H9 (cell line): ENCODE results near the gene CDH5. TPM values are rescaled to one million over a fixed set of nuclear protein-coding genes. Genes with fewer than 3 reads are reported as not detected.

Source experiments
- total RNA-seq: library from RNA; stranded (reverse); gene quantifications from 2 replicates; pipeline ENCODE4 v1.2.1, GENCODE V29; 2021

CDH5 gene
- total RNA-seq, 1 experiment from 2014 or later, result 0.20 TPM

Other genes starting within 250 kb of the CDH5 start
- 0.24 TPM in 1 of 2 replicates, not detected in the other for gene BEAN1, start 60.6 kb downstream of the CDH5 start, total RNA-seq
- gene TK2, start 183.4 kb downstream of the CDH5 start, total RNA-seq, result 5.2 and 6.3 TPM in 2 replicates
- 23.1 and 25.9 TPM in 2 replicates for gene CKLF, start 185.9 kb downstream of the CDH5 start, total RNA-seq
- 2.1 and 2.6 TPM in 2 replicates for gene CMTM1, start 199.7 kb downstream of the CDH5 start, total RNA-seq
- not detected in 2 replicates for gene CMTM2, start 212.8 kb downstream of the CDH5 start, total RNA-seq
- gene CMTM3, start 238.0 kb downstream of the CDH5 start, total RNA-seq, result 39.2 and 41.0 TPM in 2 replicates